IgD-negative memory B cell (primary cell): Measurements from ENCODE around the gene PRDM1. TPM values are rescaled to one million over a fixed set of nuclear protein-coding genes. Genes with fewer than 3 reads are reported as not detected.

Experiments
- H3K27ac Mint-ChIP-seq, 3 donors: one replicate each; pipeline ENCODE4 v1.8.0; 2020 to 2022; ENCODE audit warnings: mild to moderate bottlenecking in 3 of 3, mixed read lengths in 3 of 3, moderate library complexity in 1 of 3
- H3K27me3 Mint-ChIP-seq: one replicate; pipeline ENCODE4 v1.8.0; 2021; ENCODE audit warnings: mixed read lengths
- H3K36me3 Mint-ChIP-seq: one replicate; pipeline ENCODE4 v1.8.0; 2020; ENCODE audit warnings: mild to moderate bottlenecking, mixed read lengths
- H3K4me1 Mint-ChIP-seq, 3 donors: one replicate each; pipeline ENCODE4 v1.8.0; 2020 to 2022; ENCODE audit warnings: mixed read lengths in 3 of 3, mild to moderate bottlenecking in 1 of 3
- H3K4me3 Mint-ChIP-seq, 4 donors: one replicate each; pipeline ENCODE4 v1.8.0; 2020 to 2022; ENCODE audit warnings: mild to moderate bottlenecking in 4 of 4, mixed read lengths in 4 of 4, moderate library complexity in 3 of 4
- H3K9me3 Mint-ChIP-seq, 3 donors: one replicate each; pipeline ENCODE4 v1.8.0; 2020 to 2021; ENCODE audit warnings: mixed read lengths in 3 of 3, mild to moderate bottlenecking in 1 of 3
- polyA plus RNA-seq: library from polyadenylated mRNA; unstranded; fragments of 300-500 nt; fragmentation: Illumina TruSeq; gene quantifications from one replicate; pipeline ENCODE4 v1.2.3, GENCODE V29; 2021

Gene PRDM1
- polyA plus RNA-seq, 1 donor from 2014 or later = 11.0 TPM

- H3K4me1 Mint-ChIP-seq = peaks cover 0 to 1% (median 0%) of the 10 kb centered on the region in 3 donors
- H3K4me3 Mint-ChIP-seq = no peak overlapping the region
- peaks cover 2% of the 10 kb centered on the region for H3K36me3 Mint-ChIP-seq
- H3K9me3 Mint-ChIP-seq = peaks cover 0 to 3% (median 0%) of the 10 kb centered on the region in 3 donors
- no peak overlapping the region for H3K27ac Mint-ChIP-seq
- H3K27me3 Mint-ChIP-seq = no peaks in the 10 kb centered on the region
Measured at GRCh38 chr6:106056746-106057390, 29.3 kb upstream of the PRDM1 start.

- Mint-ChIP-seq H3K27ac (no peak overlapping the region), H3K4me3 (no peak overlapping the region), H3K9me3 (no peaks in the 10 kb centered on the region), H3K36me3 (no peaks in the 10 kb centered on the region), H3K27me3 (no peaks in the 10 kb centered on the region), H3K4me1 (peaks cover 0 to 1% (median 0%) of the 10 kb centered on the region in 3 donors)
Measured at GRCh38 chr6:106059331-106059730, 26.8 kb upstream of the PRDM1 start.

GRCh38 chr6:106060167-106060566, 26.0 kb upstream of the PRDM1 start:
- Mint-ChIP-seq H3K9me3 (no peaks in the 10 kb centered on the region), H3K27ac (no peak overlapping the region), H3K36me3 (no peaks in the 10 kb centered on the region), H3K4me1 (peaks cover 0 to 1% (median 0%) of the 10 kb centered on the region in 3 donors), H3K27me3 (no peaks in the 10 kb centered on the region), H3K4me3 (no peak overlapping the region)

- no peaks in the 10 kb centered on the region for H3K36me3 Mint-ChIP-seq
- no peak overlapping the region for H3K27ac Mint-ChIP-seq
- peaks cover 2% of the 10 kb centered on the region for H3K27me3 Mint-ChIP-seq
- H3K4me3 Mint-ChIP-seq = no peak overlapping the region
- H3K4me1 Mint-ChIP-seq = no peaks in the 10 kb centered on the region
- H3K9me3 Mint-ChIP-seq = no peaks in the 10 kb centered on the region
Measured at GRCh38 chr6:106063448-106063850, 22.7 kb upstream of the PRDM1 start.

- no peaks in the 10 kb centered on the region for H3K4me1 Mint-ChIP-seq
- no peaks in the 10 kb centered on the region for H3K9me3 Mint-ChIP-seq
- no peaks in the 10 kb centered on the region for H3K36me3 Mint-ChIP-seq
- H3K4me3 Mint-ChIP-seq = no peak overlapping the region
- no peak overlapping the region for H3K27ac Mint-ChIP-seq
- peaks cover 2% of the 10 kb centered on the region for H3K27me3 Mint-ChIP-seq
Measured at GRCh38 chr6:106064142-106064541, 22.0 kb upstream of the PRDM1 start.

GRCh38 chr6:106064756-106065155, 21.4 kb upstream of the PRDM1 start:
- H3K9me3 Mint-ChIP-seq = no peaks in the 10 kb centered on the region
- peaks cover 2% of the 10 kb centered on the region for H3K27me3 Mint-ChIP-seq
- no peak overlapping the region for H3K4me3 Mint-ChIP-seq
- H3K36me3 Mint-ChIP-seq = no peaks in the 10 kb centered on the region
- H3K4me1 Mint-ChIP-seq = no peaks in the 10 kb centered on the region
- H3K27ac Mint-ChIP-seq = no peak overlapping the region

GRCh38 chr6:106066989-106067388, 19.1 kb upstream of the PRDM1 start:
- Mint-ChIP-seq H3K4me1 (no peaks in the 10 kb centered on the region), H3K27me3 (peaks cover 6% of the 10 kb centered on the region), H3K9me3 (no peaks in the 10 kb centered on the region), H3K4me3 (no peak overlapping the region), H3K27ac (no peak overlapping the region), H3K36me3 (no peaks in the 10 kb centered on the region)

GRCh38 chr6:106069478-106069877, 16.7 kb upstream of the PRDM1 start:
- no peak overlapping the region for H3K4me3 Mint-ChIP-seq
- H3K9me3 Mint-ChIP-seq = no peaks in the 10 kb centered on the region
- no peaks in the 10 kb centered on the region for H3K36me3 Mint-ChIP-seq
- H3K27ac Mint-ChIP-seq = no peak overlapping the region
- H3K27me3 Mint-ChIP-seq = peaks cover 9% of the 10 kb centered on the region
- H3K4me1 Mint-ChIP-seq = peaks cover 4 to 8% (median 5%) of the 10 kb centered on the region in 3 donors

- peaks cover 4 to 8% (median 5%) of the 10 kb centered on the region in 3 donors for H3K4me1 Mint-ChIP-seq
- H3K9me3 Mint-ChIP-seq = no peaks in the 10 kb centered on the region
- peaks cover 9% of the 10 kb centered on the region for H3K27me3 Mint-ChIP-seq
- H3K36me3 Mint-ChIP-seq = no peaks in the 10 kb centered on the region
- no peak overlapping the region for H3K4me3 Mint-ChIP-seq
- no peak overlapping the region for H3K27ac Mint-ChIP-seq
Measured at GRCh38 chr6:106070636-106071035, 15.5 kb upstream of the PRDM1 start.

- peaks cover 4 to 8% (median 5%) of the 10 kb centered on the region in 3 donors for H3K4me1 Mint-ChIP-seq
- H3K27me3 Mint-ChIP-seq = peaks cover 7% of the 10 kb centered on the region
- no peak overlapping the region for H3K27ac Mint-ChIP-seq
- no peak overlapping the region for H3K4me3 Mint-ChIP-seq
- H3K9me3 Mint-ChIP-seq = no peaks in the 10 kb centered on the region
- no peaks in the 10 kb centered on the region for H3K36me3 Mint-ChIP-seq
Measured at GRCh38 chr6:106072501-106073090, 13.5 kb upstream of the PRDM1 start.

GRCh38 chr6:106074146-106074545, 12.0 kb upstream of the PRDM1 start:
- H3K36me3 Mint-ChIP-seq = no peaks in the 10 kb centered on the region
- no peak overlapping the region for H3K4me3 Mint-ChIP-seq
- no peaks in the 10 kb centered on the region for H3K9me3 Mint-ChIP-seq
- peaks cover 4 to 8% (median 5%) of the 10 kb centered on the region in 3 donors for H3K4me1 Mint-ChIP-seq
- H3K27me3 Mint-ChIP-seq = peaks cover 7% of the 10 kb centered on the region
- H3K27ac Mint-ChIP-seq = no peak overlapping the region

- H3K9me3 Mint-ChIP-seq = no peaks in the 10 kb centered on the region
- H3K27me3 Mint-ChIP-seq = peaks cover 7% of the 10 kb centered on the region
- H3K27ac Mint-ChIP-seq = no peak overlapping the region
- no peaks in the 10 kb centered on the region for H3K36me3 Mint-ChIP-seq
- peaks cover 4 to 8% (median 5%) of the 10 kb centered on the region in 3 donors for H3K4me1 Mint-ChIP-seq
- H3K4me3 Mint-ChIP-seq = no peak overlapping the region
Measured at GRCh38 chr6:106076139-106076538, 10.0 kb upstream of the PRDM1 start.

GRCh38 chr6:106077170-106077569, 9.0 kb upstream of the PRDM1 start:
- Mint-ChIP-seq H3K27me3 (peaks cover 6% of the 10 kb centered on the region), H3K4me3 (no peak overlapping the region), H3K36me3 (no peaks in the 10 kb centered on the region), H3K27ac (no peak overlapping the region), H3K4me1 (peaks cover 4 to 8% (median 5%) of the 10 kb centered on the region in 3 donors), H3K9me3 (no peaks in the 10 kb centered on the region)

- no peaks in the 10 kb centered on the region for H3K36me3 Mint-ChIP-seq
- H3K9me3 Mint-ChIP-seq = no peaks in the 10 kb centered on the region
Measured at GRCh38 chr6:106077881-106078280, 8.3 kb upstream of the PRDM1 start.

GRCh38 chr6:106079961-106080762, 6.0 kb upstream of the PRDM1 start:
- peaks cover 2% of the 10 kb centered on the region for H3K27me3 Mint-ChIP-seq
- H3K4me1 Mint-ChIP-seq = peaks cover 9 to 13% (median 11%) of the 10 kb centered on the region in 3 donors
- no peaks in the 10 kb centered on the region for H3K36me3 Mint-ChIP-seq
- no peaks in the 10 kb centered on the region for H3K9me3 Mint-ChIP-seq
- H3K4me3 Mint-ChIP-seq = no peak overlapping the region
- no peak overlapping the region for H3K27ac Mint-ChIP-seq

More at GRCh38 chr6:106077881-106078280, 8.3 kb upstream of the PRDM1 start:
- H3K4me1 Mint-ChIP-seq = peaks cover 0 to 5% (median 5%) of the 10 kb centered on the region in 3 donors
- no peak overlapping the region for H3K4me3 Mint-ChIP-seq
- peaks cover 6% of the 10 kb centered on the region for H3K27me3 Mint-ChIP-seq
- H3K27ac Mint-ChIP-seq = no peak overlapping the region
